Body of pancreas (tissue), 4 donors: Measurements from ENCODE around the gene S1PR3.

Experiments used
- CTCF ChIP-seq, 7 experiments: fragments of 450-650 bp in 4 of 7; fragments of 200-600 bp in 3 of 7; sonication (generic) in 3 of 7; IDR thresholded peaks; one replicate each; pipeline ENCODE4 v1.5.1; 2016 to 2019; ENCODE audit warnings: antibody characterized with exemption in 7 of 7
- POLR2A ChIP-seq, 3 donors: fragments of 450-650 bp; IDR thresholded peaks; one replicate each; pipeline ENCODE4 v1.6.1; 2016; ENCODE audit warnings: antibody characterized with exemption in 3 of 3, mild to moderate bottlenecking in 2 of 3

GRCh38 chr9:89002987-89003386 is 11.7 kb downstream of the S1PR3 start:
- no peak for TF ChIP-seq POLR2A (IDR thresholded peaks at IDR 0.05)
- TF ChIP-seq CTCF (IDR thresholded peaks at IDR 0.05): no peak
